HepG2 (cell line): Measurements from ENCODE around the gene IFI27L2.

Experiments
- CTCF ChIP-seq: sonication (generic); formaldehyde crosslinking; IDR thresholded peaks from 2 replicates; pipeline ENCODE4 v1.5.0; 2020; ENCODE audit warnings: mild to moderate bottlenecking, missing genetic modification reagents, moderate library complexity
- GLMP ChIP-seq: sonication (generic); formaldehyde crosslinking; IDR thresholded peaks from 2 replicates; pipeline ENCODE4 v1.9.0; 2021; ENCODE audit warnings: missing genetic modification reagents, mild to moderate bottlenecking, borderline replicate concordance
- KLF12 ChIP-seq: sonication (generic); formaldehyde crosslinking; IDR thresholded peaks from 2 replicates; pipeline ENCODE4 v1.4.0; 2020; ENCODE audit warnings: missing genetic modification reagents, borderline replicate concordance
- RAD21 ChIP-seq: fragments of 450-650 bp; formaldehyde crosslinking; IDR thresholded peaks from 2 replicates; pipeline ENCODE4 v1.5.0; 2020; ENCODE audit warnings: mild to moderate bottlenecking
- SIN3A ChIP-seq: IDR thresholded peaks from 2 replicates; pipeline ENCODE4 v1.6.1; 2011; ENCODE audit warnings: low read depth, mild to moderate bottlenecking, control low read depth, low read length, borderline replicate concordance
- ZNF260 ChIP-seq: sonication (generic); formaldehyde crosslinking; IDR thresholded peaks from 2 replicates; pipeline ENCODE4 v1.4.0; 2020; ENCODE audit warnings: missing genetic modification reagents, low read depth, mild to moderate bottlenecking, borderline replicate concordance
- ZSCAN12 ChIP-seq: sonication (generic); formaldehyde crosslinking; IDR thresholded peaks from 2 replicates; pipeline ENCODE4 v1.9.0; 2021; ENCODE audit warnings: mild to moderate bottlenecking, missing genetic modification reagents

- TF ChIP-seq GLMP (CRISPR knock-in tag) (no peak), KLF12 (CRISPR knock-in tag) (no peak), ZSCAN12 (CRISPR knock-in tag) (no peak), CTCF (CRISPR knock-in tag) (no peak), SIN3A (no peak), RAD21 (CRISPR knock-in tag) (no peak), ZNF260 (CRISPR knock-in tag) (no peak)
These were observed 24.4 kb upstream of the IFI27L2 start for GRCh38 chr14:94153750-94154342.
